Measurements from ENCODE around the gene LIPM.

DNA sequence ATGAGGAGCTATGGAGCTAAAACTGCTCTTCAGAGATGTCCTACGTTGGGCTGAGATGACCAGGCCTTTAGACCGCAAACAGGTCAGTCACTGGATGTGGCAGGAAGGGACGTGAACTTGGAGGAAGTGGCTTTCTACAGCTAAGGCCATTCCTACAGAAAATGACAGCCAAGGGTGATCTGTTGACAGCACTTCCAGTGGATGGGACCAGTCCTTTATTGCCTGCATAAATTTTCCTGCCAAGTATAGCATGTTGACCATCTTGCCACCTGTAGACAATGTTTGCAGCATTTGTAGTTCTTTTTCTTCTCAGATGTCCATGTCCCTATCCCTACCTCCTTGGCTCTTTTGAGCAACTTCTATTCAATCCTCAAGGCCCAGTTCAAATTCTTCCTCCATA is 3.4 kb downstream of the LIPM start:
- TF ChIP-seq ZNF670 (tag by site-specific recombination; IDR thresholded peaks at IDR 0.05; ENCODE audit: low read depth) (no peak), ZNF558 (tag by site-specific recombination; IDR thresholded peaks at IDR 0.05) (no peak), ZIC2 (tag by site-specific recombination; IDR thresholded peaks at IDR 0.05) (no peak), ZNF704 (tag by site-specific recombination; IDR thresholded peaks at IDR 0.05) (no peak), ZNF658 (tag by site-specific recombination; IDR thresholded peaks at IDR 0.05) (no peak), ZNF398 (tag by site-specific recombination; IDR thresholded peaks at IDR 0.05) (no peak)

All from HEK293 (cell line).